ENCODE data around the gene RTKN2.

Gene RTKN2

GRCh38 chr10:62199584-62199983, 69.1 kb downstream of the RTKN2 start:
- Histone ChIP-seq H3K9me2 (replicated peaks; ENCODE audit: insufficient read depth, low read length) (no peaks in the 10 kb centered on the region), H3K27ac (ENCODE audit: low read length) (no peak overlapping the region), H3K4me3 (ENCODE audit: low read length) (no peak overlapping the region), H3K36me3 (replicated peaks; ENCODE audit: insufficient read depth, low read length) (no peaks in the 10 kb centered on the region), H3K79me2 (ENCODE audit: low read length) (no peaks in the 10 kb centered on the region), H3K4me1 (ENCODE audit: low read length) (no peaks in the 10 kb centered on the region), H2AFZ (ENCODE audit: low read length) (no peak overlapping the region), H3K27me3 (replicated peaks; ENCODE audit: insufficient read depth, low read length) (no peaks in the 10 kb centered on the region), H4K20me1 (ENCODE audit: insufficient read depth, low read length) (no peaks in the 10 kb centered on the region), H3K9me3 (replicated peaks; ENCODE audit: insufficient read depth, low read length) (no peaks in the 10 kb centered on the region), H3F3A (ENCODE audit: insufficient read depth, low read length) (no peaks in the 10 kb centered on the region), H3K9ac (ENCODE audit: low read length) (no peak overlapping the region), H3K4me2 (ENCODE audit: low read depth, low read length) (no peak overlapping the region)
- no peak for DNase-seq
- TF ChIP-seq CTCF (IDR thresholded peaks at IDR 0.05; ENCODE audit: low read length) (no peak), EZH2phosphoT487 (IDR thresholded peaks at IDR 0.05; ENCODE audit: low read length) (no peak), EZH2 (optimal IDR thresholded peaks at IDR 0.05; ENCODE audit: low read depth, low read length) (no peak)

DNA sequence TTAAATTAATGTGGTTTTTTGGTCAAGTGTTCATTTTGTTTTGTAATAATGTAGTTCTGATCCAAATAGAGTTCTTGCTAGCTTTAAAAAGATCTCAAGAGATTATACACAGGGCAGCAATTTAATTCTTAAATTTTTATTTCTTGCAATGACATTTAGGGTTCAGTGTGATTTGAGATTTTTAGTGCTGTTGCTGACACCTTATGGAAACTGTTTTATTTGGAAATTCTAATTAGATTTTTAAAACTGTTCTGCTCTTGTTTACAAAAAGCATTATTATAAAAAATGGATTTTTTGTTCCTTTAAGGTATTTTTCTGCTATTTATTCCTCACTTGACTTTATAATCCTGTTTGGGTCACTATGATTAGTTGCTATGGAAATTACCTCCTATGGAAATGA, 72.1 kb downstream of the RTKN2 start:
- no peaks in the 10 kb centered on the region for H3K79me2 ChIP-seq (ENCODE audit: low read length)
- no peaks in the 10 kb centered on the region for H3K4me1 ChIP-seq (ENCODE audit: low read length)
- no peak overlapping the region for H2AFZ ChIP-seq (ENCODE audit: low read length)
- H3K4me3 ChIP-seq (ENCODE audit: low read length), result no peak overlapping the region
- no peaks in the 10 kb centered on the region for H3K27me3 ChIP-seq (replicated peaks; ENCODE audit: insufficient read depth, low read length)
- TF ChIP-seq EZH2 (optimal IDR thresholded peaks at IDR 0.05; ENCODE audit: low read depth, low read length) (no peak), CTCF (IDR thresholded peaks at IDR 0.05; ENCODE audit: low read length) (no peak), EZH2phosphoT487 (IDR thresholded peaks at IDR 0.05; ENCODE audit: low read length) (no peak)
- H3K27ac ChIP-seq (ENCODE audit: low read length), result no peak overlapping the region
- no peaks in the 10 kb centered on the region for H3K9me3 ChIP-seq (replicated peaks; ENCODE audit: insufficient read depth, low read length)
- H3K4me2 ChIP-seq (ENCODE audit: low read depth, low read length), result no peak overlapping the region
- no peaks in the 10 kb centered on the region for H3K9me2 ChIP-seq (replicated peaks; ENCODE audit: insufficient read depth, low read length)
- no peak for DNase-seq
- no peak overlapping the region for H3K9ac ChIP-seq (ENCODE audit: low read length)
- H3F3A ChIP-seq (ENCODE audit: insufficient read depth, low read length), result no peaks in the 10 kb centered on the region
- H4K20me1 ChIP-seq (ENCODE audit: insufficient read depth, low read length), result no peaks in the 10 kb centered on the region
- no peaks in the 10 kb centered on the region for H3K36me3 ChIP-seq (replicated peaks; ENCODE audit: insufficient read depth, low read length)

GRCh38 chr10:62195675-62195926, 73.0 kb downstream of the RTKN2 start:
- Histone ChIP-seq H3K27me3 (replicated peaks; ENCODE audit: insufficient read depth, low read length) (no peaks in the 10 kb centered on the region), H3K79me2 (ENCODE audit: low read length) (no peaks in the 10 kb centered on the region), H3K9ac (ENCODE audit: low read length) (no peak overlapping the region), H4K20me1 (ENCODE audit: insufficient read depth, low read length) (no peaks in the 10 kb centered on the region), H3K4me1 (ENCODE audit: low read length) (no peaks in the 10 kb centered on the region), H3K27ac (ENCODE audit: low read length) (no peak overlapping the region), H3K36me3 (replicated peaks; ENCODE audit: insufficient read depth, low read length) (no peaks in the 10 kb centered on the region), H2AFZ (ENCODE audit: low read length) (no peak overlapping the region), H3K9me3 (replicated peaks; ENCODE audit: insufficient read depth, low read length) (no peaks in the 10 kb centered on the region), H3K9me2 (replicated peaks; ENCODE audit: insufficient read depth, low read length) (no peaks in the 10 kb centered on the region), H3K4me2 (ENCODE audit: low read depth, low read length) (no peak overlapping the region), H3F3A (ENCODE audit: insufficient read depth, low read length) (no peaks in the 10 kb centered on the region), H3K4me3 (ENCODE audit: low read length) (no peak overlapping the region)
- DNase-seq, result no peak
- TF ChIP-seq CTCF (IDR thresholded peaks at IDR 0.05; ENCODE audit: low read length) (no peak), EZH2phosphoT487 (IDR thresholded peaks at IDR 0.05; ENCODE audit: low read length) (no peak), EZH2 (optimal IDR thresholded peaks at IDR 0.05; ENCODE audit: low read depth, low read length) (no peak)

All from MM.1S (cell line).